Small intestine (tissue), 16 donors: Measurements from ENCODE around the gene MPV17L. TPM values are rescaled to one million over a fixed set of nuclear protein-coding genes. Genes with fewer than 3 reads are reported as not detected.
"Not testable (repeated sequence)": the region's sequence is repeated elsewhere in the genome, so short reads cannot be mapped to it uniquely, and the experiment has no call there.

Experiments
- DNase-seq, 2 donors: peaks; one replicate each; pipeline versions ENCODE4 v3.0.0 to v3.0.0-alpha.2; 2013
- FAIRE-seq: peaks from 2 replicates; lab custom pipeline; 2012; peaks lifted over from hg19 to GRCh38; lab: Jason Lieb, UNC
- H3K27ac ChIP-seq, 3 donors: one replicate each; pipeline ENCODE4 v1.5.1; 2013; ENCODE audit warnings: low read length in 2 of 3, mild to moderate bottlenecking in 2 of 3, control low read depth in 1 of 3, inconsistent platforms in 1 of 3, low read depth in 1 of 3, moderate library complexity in 1 of 3
- H3K27me3 ChIP-seq, 3 donors: one replicate each; pipeline ENCODE4 v1.6.1; 2013; ENCODE audit warnings: low read length in 3 of 3, inconsistent platforms in 1 of 3; ENCODE audit not compliant: control insufficient read depth in 3 of 3, insufficient read depth in 3 of 3
- H3K36me3 ChIP-seq, 3 donors: one replicate each; pipeline ENCODE4 v1.6.1; 2013; ENCODE audit warnings: low read length in 3 of 3, inconsistent platforms in 1 of 3, low read depth in 1 of 3, mild to moderate bottlenecking in 1 of 3, moderate library complexity in 1 of 3; ENCODE audit not compliant: control insufficient read depth in 3 of 3, insufficient read depth in 2 of 3
- H3K4me1 ChIP-seq, 3 donors: one replicate each; pipeline ENCODE4 v1.6.1; 2013; ENCODE audit warnings: low read length in 2 of 3, inconsistent platforms in 1 of 3, low read depth in 1 of 3, mild to moderate bottlenecking in 1 of 3, moderate library complexity in 1 of 3; ENCODE audit not compliant: control insufficient read depth in 3 of 3, insufficient read depth in 2 of 3
- H3K4me3 ChIP-seq, 3 donors: one replicate each; pipeline ENCODE4 v1.5.1; 2013; ENCODE audit warnings: low read length in 3 of 3, control low read depth in 1 of 3, inconsistent platforms in 1 of 3, low read depth in 1 of 3, mild to moderate bottlenecking in 1 of 3, moderate library complexity in 1 of 3
- H3K9me3 ChIP-seq, 2 donors: one replicate each; pipeline ENCODE4 v1.6.1; 2013; ENCODE audit warnings: low read depth in 1 of 2, low read length in 1 of 2; ENCODE audit not compliant: control insufficient read depth in 2 of 2, insufficient read depth in 1 of 2
- WGBS, 3 donors: extraction: QIAGEN DNeasy Blood & Tissue Kit; methylation state at CpG; one replicate each; pipeline ENCODE4 v1.1.7; 2013; 5-methylcytosine and 5-hydroxymethylcytosine counted together
- long read RNA-seq, 10 donors: transcript quantifications; one replicate each; lab custom pipeline, GENCODE V29; 2026
- polyA plus RNA-seq, 4 donors: library from polyadenylated mRNA; stranded (reverse) in 3 of 4; unstranded in 1 of 4; fragments of 200-250 nt in 3 of 4; fragments of 120-200 nt in 1 of 4; gene quantifications; one replicate each; pipeline versions ENCODE4 v1.2.1 to v1.2.3, GENCODE V29; 2013
- donor health status: healthy with polysubstance abuse.
- donor health status: control.
- donor health status: control.
- donor health status: Bipolar disorder and iron deficiency.
- donor health status: healthy.

Gene MPV17L
- 10 to 100 TPM in 1 of 4 donors, 1 to 10 TPM in 3; 1.8 to 12.0 (median 4.2) TPM for polyA plus RNA-seq
- long read RNA-seq, donor 1 = 0 reads
- long read RNA-seq, donor 2, partial matches to known transcripts = 0 of 1 reads
- long read RNA-seq, donor 2, other reads (novel, unspliced or antisense) = 0 of 1 reads
- long read RNA-seq, donor 3, full-length matches to known transcripts = 2 of 2 reads
- long read RNA-seq, donor 3, partial matches to known transcripts = 0 of 2 reads
- long read RNA-seq, donor 3, other reads (novel, unspliced or antisense) = 0 of 2 reads
- long read RNA-seq, donor 4 = 0 reads
- long read RNA-seq, donor 5 = 0 reads
- long read RNA-seq, donor 6, full-length matches to known transcripts = 1 of 1 reads
- long read RNA-seq, donor 6, partial matches to known transcripts = 0 of 1 reads
- long read RNA-seq, donor 6, other reads (novel, unspliced or antisense) = 0 of 1 reads
- long read RNA-seq, donor 7, partial matches to known transcripts = 0 of 1 reads
- long read RNA-seq, donor 7, other reads (novel, unspliced or antisense) = 0 of 1 reads
- long read RNA-seq, donor 8 = 0 reads
- long read RNA-seq, donor 9 = 0 reads
- long read RNA-seq, donor 10, partial matches to known transcripts = 0 of 3 reads
- long read RNA-seq, donor 10, other reads (novel, unspliced or antisense) = 0 of 3 reads

GRCh38 chr16:15395631-15396508 is at the start of gene MPV17L:
TSS of gene MPV17L (plus strand) at chr16:15395754. CDS start at chr16:15395898, 144 bp downstream.
- H3K27ac ChIP-seq = peak within 1 kb of the TSS in 2 of 3 donors; percentile 31 to 43
- 2 to 4% (median 4%) methylated on average over 52 to 79 of the region's 79 CpGs for WGBS, 3 donors

GRCh38 chr16:15348721-15349120 is 46.8 kb upstream of the MPV17L start:
- H3K4me3 ChIP-seq, FAIRE-seq, DNase-seq: not testable (repeated sequence)

More at GRCh38 chr16:15395631-15396508, at the start of gene MPV17L:
- peaks cover 0 to 11% (median 0%) of the 10 kb centered on the region in 3 donors for H3K4me1 ChIP-seq
- H3K36me3 ChIP-seq, H3K9me3 ChIP-seq, FAIRE-seq, H3K27me3 ChIP-seq: not testable (repeated sequence)
- peak within 1 kb of the TSS; percentile 36 to 68 (median 38) for H3K4me3 ChIP-seq
- DNase-seq = peak; percentile 53

GRCh38 chr16:15351251-15351650 is 44.3 kb upstream of the MPV17L start:
- not testable (repeated sequence) for H3K36me3 ChIP-seq, H3K9me3 ChIP-seq, DNase-seq, H3K27me3 ChIP-seq, FAIRE-seq, H3K27ac ChIP-seq, H3K4me3 ChIP-seq, H3K4me1 ChIP-seq
- WGBS, 3 donors = no CpG with 5 or more reads among the region's 11 CpGs

More at GRCh38 chr16:15348721-15349120, 46.8 kb upstream of the MPV17L start:
- not testable (repeated sequence) for H3K27ac ChIP-seq, H3K9me3 ChIP-seq, H3K27me3 ChIP-seq, H3K4me1 ChIP-seq, H3K36me3 ChIP-seq
- WGBS, 3 donors = no CpG with 5 or more reads among the region's 7 CpGs

GRCh38 chr16:15351745-15352144 is 43.8 kb upstream of the MPV17L start:
- not testable (repeated sequence) for H3K4me3 ChIP-seq, H3K36me3 ChIP-seq, H3K27ac ChIP-seq, FAIRE-seq, H3K4me1 ChIP-seq, DNase-seq, H3K27me3 ChIP-seq, H3K9me3 ChIP-seq
- no CpG with 5 or more reads among the region's 5 CpGs for WGBS, 3 donors

GRCh38 chr16:15352852-15353251 is 42.7 kb upstream of the MPV17L start:
- not testable (repeated sequence) for H3K36me3 ChIP-seq, H3K9me3 ChIP-seq, H3K4me1 ChIP-seq, H3K27me3 ChIP-seq, H3K4me3 ChIP-seq, DNase-seq, FAIRE-seq, H3K27ac ChIP-seq
- 21 to 78% (median 31%) methylated on average over 1 of the region's 3 CpGs for WGBS, 3 donors

GRCh38 chr16:15354846-15355245 is 40.7 kb upstream of the MPV17L start:
- DNase-seq, H3K9me3 ChIP-seq, H3K27ac ChIP-seq, H3K27me3 ChIP-seq, FAIRE-seq, H3K4me3 ChIP-seq, H3K36me3 ChIP-seq, H3K4me1 ChIP-seq: not testable (repeated sequence)
- WGBS, 3 donors = no CpG with 5 or more reads among the region's 2 CpGs

DNA sequence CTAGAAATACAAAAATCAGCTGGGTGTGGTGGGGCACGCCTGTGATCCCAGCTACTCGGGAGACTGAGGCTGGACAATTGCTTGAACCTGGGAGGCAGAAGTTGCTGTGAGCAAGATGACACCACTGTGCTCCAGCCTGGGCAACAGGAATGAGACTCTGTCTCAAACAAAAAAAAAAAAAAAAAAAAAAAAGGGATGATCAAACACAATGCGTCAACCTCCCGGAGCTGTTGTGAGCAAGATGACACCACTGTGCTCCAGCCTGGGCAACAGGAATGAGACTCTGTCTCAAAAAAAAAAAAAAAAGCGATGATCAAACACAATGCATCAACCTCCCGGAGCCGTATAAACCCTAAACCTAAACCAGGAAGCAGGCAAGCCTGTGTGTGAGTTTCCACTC is 38.1 kb upstream of the MPV17L start:
- not testable (repeated sequence) for H3K4me3 ChIP-seq, H3K9me3 ChIP-seq, H3K36me3 ChIP-seq, H3K27ac ChIP-seq, H3K27me3 ChIP-seq, FAIRE-seq, DNase-seq, H3K4me1 ChIP-seq
- 79 to 82% (median 80%) methylated on average over 3 of the region's 7 CpGs for WGBS, 3 donors

- not testable (repeated sequence) for FAIRE-seq, DNase-seq, H3K9me3 ChIP-seq, H3K27me3 ChIP-seq, H3K4me1 ChIP-seq, H3K4me3 ChIP-seq, H3K36me3 ChIP-seq, H3K27ac ChIP-seq
- 96 to 100% methylated on average over 1 to 3 of the region's 4 CpGs; no CpG with 5 or more reads in 1 of the 3 donors for WGBS, 3 donors
Measured at GRCh38 chr16:15378194-15378593, 17.4 kb upstream of the MPV17L start, which contains the start of gene NPIPA5. TSS of gene NPIPA5 (minus strand) at chr16:15378294. CDS start at chr16:15378294, 0 bp downstream.
